HG02884 (cell line): ENCODE data around the gene CAND2.
"Not testable (repeated sequence)": the region's sequence is repeated elsewhere in the genome, so short reads cannot be mapped to it uniquely, and the experiment has no call there.

ENCODE experiments used
- ATAC-seq: cut with Tn5 transposase; IDR thresholded peaks from one replicate; pipeline ENCODE4 v1.9.1; 2021; ENCODE audit warnings: mild to moderate bottlenecking, moderate library complexity; ENCODE audit not compliant: unreplicated experiment

The CAND2 gene

GRCh38 chr3:12769761-12770160 lies 26.7 kb upstream of the CAND2 start:
- ATAC-seq: no peak

- no peak for ATAC-seq
Measured at GRCh38 chr3:12771236-12771635, 25.2 kb upstream of the CAND2 start.

GRCh38 chr3:12772462-12772861 lies 24.0 kb upstream of the CAND2 start:
- ATAC-seq: no peak

- ATAC-seq: no peak
Measured at GRCh38 chr3:12773030-12773709, 23.3 kb upstream of the CAND2 start.

- ATAC-seq: no peak
Measured at GRCh38 chr3:12773710-12774086, 22.8 kb upstream of the CAND2 start.

GRCh38 chr3:12774619-12775018 lies 21.9 kb upstream of the CAND2 start:
- ATAC-seq: no peak

- no peak for ATAC-seq
Measured at GRCh38 chr3:12775226-12775625, 21.3 kb upstream of the CAND2 start.

- not testable (repeated sequence) for ATAC-seq
Measured at GRCh38 chr3:12775970-12776369, 20.5 kb upstream of the CAND2 start.

- ATAC-seq: no peak
Measured at GRCh38 chr3:12777171-12777570, 19.3 kb upstream of the CAND2 start.

- ATAC-seq: no peak
Measured at GRCh38 chr3:12780751-12781150, 15.7 kb upstream of the CAND2 start.

- no peak for ATAC-seq
Measured at GRCh38 chr3:12782172-12782815, 14.2 kb upstream of the CAND2 start.

- no peak for ATAC-seq
Measured at GRCh38 chr3:12785096-12785495, 11.4 kb upstream of the CAND2 start.

- ATAC-seq: not testable (repeated sequence)
Measured at GRCh38 chr3:12787346-12787745, 9.1 kb upstream of the CAND2 start.

GRCh38 chr3:12787967-12788690 lies 8.4 kb upstream of the CAND2 start:
- ATAC-seq: not testable (repeated sequence)

- ATAC-seq: no peak
Measured at GRCh38 chr3:12791430-12791829, 5.0 kb upstream of the CAND2 start.

- no peak for ATAC-seq
Measured at GRCh38 chr3:12793701-12794100, 2.8 kb upstream of the CAND2 start.

- ATAC-seq: no peak
Measured at GRCh38 chr3:12797124-12797891, 828 bp downstream of the CAND2 start.

GRCh38 chr3:12797892-12798558 lies 1.5 kb downstream of the CAND2 start:
- ATAC-seq: no peak

- no peak for ATAC-seq
Measured at GRCh38 chr3:12798559-12799179, 2.2 kb downstream of the CAND2 start.
